GM10847 (cell line): ENCODE measurements around the gene SLC44A1.

ENCODE experiments used
- POLR2A ChIP-seq: IDR thresholded peaks from 2 replicates; pipeline ENCODE4 v1.6.1; 2011; ENCODE audit not compliant: insufficient read length; ENCODE audit errors: extremely low read depth

SLC44A1 gene

GRCh38 chr9:105282870-105283621 is 38.6 kb downstream of the SLC44A1 start:
- TF ChIP-seq POLR2A, result no peak

GRCh38 chr9:105283795-105284194 is 39.3 kb downstream of the SLC44A1 start:
- no peak for TF ChIP-seq POLR2A

- TF ChIP-seq POLR2A, result no peak
Measured at GRCh38 chr9:105284463-105284862, 40.0 kb downstream of the SLC44A1 start.

- TF ChIP-seq POLR2A, result no peak
Measured at GRCh38 chr9:105286098-105286497, 41.6 kb downstream of the SLC44A1 start.

GRCh38 chr9:105289305-105289704 is 44.9 kb downstream of the SLC44A1 start:
- no peak for TF ChIP-seq POLR2A

GRCh38 chr9:105290418-105290817 is 46.0 kb downstream of the SLC44A1 start:
- no peak for TF ChIP-seq POLR2A

- TF ChIP-seq POLR2A, result no peak
Measured at GRCh38 chr9:105290954-105291353, 46.5 kb downstream of the SLC44A1 start.

GRCh38 chr9:105291422-105291859 is 47.0 kb downstream of the SLC44A1 start:
- no peak for TF ChIP-seq POLR2A

- no peak for TF ChIP-seq POLR2A
Measured at GRCh38 chr9:105291938-105292337, 47.5 kb downstream of the SLC44A1 start.

GRCh38 chr9:105293408-105293807 is 49.0 kb downstream of the SLC44A1 start:
- TF ChIP-seq POLR2A, result no peak

- TF ChIP-seq POLR2A, result no peak
Measured at GRCh38 chr9:105295201-105295550, 50.7 kb downstream of the SLC44A1 start.

- no peak for TF ChIP-seq POLR2A
Measured at GRCh38 chr9:105295986-105296385, 51.5 kb downstream of the SLC44A1 start.

GRCh38 chr9:105296445-105296844 is 52.0 kb downstream of the SLC44A1 start:
- no peak for TF ChIP-seq POLR2A

GRCh38 chr9:105296877-105297287 is 52.4 kb downstream of the SLC44A1 start:
- TF ChIP-seq POLR2A, result no peak

GRCh38 chr9:105297442-105298075 is 53.1 kb downstream of the SLC44A1 start:
- TF ChIP-seq POLR2A, result no peak

GRCh38 chr9:105299190-105299854 is 54.9 kb downstream of the SLC44A1 start:
- no peak for TF ChIP-seq POLR2A
